Measurements from ENCODE around the gene TNPO2.

TNPO2 gene

DNA sequence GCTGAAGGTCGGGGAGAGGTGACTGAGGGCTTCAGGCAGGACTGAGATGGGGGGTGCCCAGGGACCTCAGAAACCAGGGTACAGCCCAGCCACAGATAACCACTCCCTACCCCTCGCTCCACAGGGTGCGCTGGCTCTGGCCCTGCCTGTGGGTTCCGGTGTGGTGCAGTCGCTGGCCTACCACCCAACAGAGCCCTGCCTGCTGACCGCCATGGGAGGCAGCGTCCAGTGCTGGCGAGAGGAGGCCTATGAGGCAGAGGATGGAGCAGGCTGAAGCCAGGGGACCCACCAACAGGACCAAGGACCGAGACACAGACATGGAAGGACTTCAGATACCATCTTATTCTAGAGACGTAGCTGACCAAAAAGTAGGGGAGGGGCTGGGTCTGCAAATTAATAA is 48.3 kb downstream of the TNPO2 start:
- DNase-seq: no peak

DNA sequence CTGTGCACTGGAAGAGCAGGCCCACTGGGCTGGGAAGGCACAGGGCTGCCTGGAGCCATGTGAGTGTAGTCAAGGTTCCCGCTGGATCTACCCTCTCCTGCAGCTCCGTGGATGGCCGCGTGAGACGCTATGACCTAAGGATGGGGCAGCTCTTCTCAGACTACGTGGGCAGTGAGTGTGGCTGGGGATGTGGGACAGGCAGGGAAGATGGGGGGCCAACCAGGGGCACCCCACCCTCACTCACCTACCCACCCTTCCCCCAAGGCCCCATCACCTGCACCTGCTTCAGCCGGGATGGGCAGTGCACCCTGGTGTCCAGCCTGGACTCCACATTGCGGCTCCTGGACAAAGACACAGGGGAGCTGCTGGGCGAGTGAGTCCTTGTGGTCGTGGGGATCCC is 51.0 kb downstream of the TNPO2 start:
- DNase-seq: no peak

DNA sequence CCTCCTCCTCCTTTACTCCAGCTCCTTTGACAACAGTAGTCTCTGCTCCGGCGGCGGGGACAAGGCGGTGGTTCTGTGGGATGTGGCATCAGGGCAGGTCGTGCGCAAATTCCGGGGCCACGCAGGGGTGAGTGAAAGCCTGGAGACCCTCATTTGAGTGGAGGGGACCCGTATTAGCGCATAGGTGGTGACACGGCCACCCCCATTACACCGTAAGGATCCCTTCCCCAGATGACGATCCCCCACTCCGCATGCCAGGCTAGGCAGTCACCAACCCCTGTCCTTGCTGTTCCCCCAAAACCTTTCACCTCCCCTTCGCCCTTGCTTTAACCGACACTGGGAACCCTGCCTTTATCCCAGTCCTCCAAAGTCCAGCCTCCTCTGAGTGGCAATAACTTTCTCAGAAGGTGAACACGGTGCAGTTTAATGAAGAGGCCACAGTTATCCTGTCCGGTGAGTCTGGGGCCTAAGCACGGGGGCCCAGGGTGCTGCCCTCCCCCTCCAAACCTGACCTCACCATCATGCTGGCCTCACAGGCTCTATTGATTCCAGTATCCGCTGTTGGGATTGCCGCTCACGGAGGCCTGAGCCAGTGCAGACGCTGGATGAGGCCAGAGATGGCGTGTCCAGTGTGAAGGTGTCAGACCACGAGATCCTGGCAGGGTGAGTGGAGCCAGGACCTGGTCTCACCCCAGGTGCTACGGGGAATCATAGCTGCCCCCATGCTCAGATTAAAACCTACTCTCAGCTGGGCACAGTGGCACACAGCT is 53.4 kb downstream of the TNPO2 start:
- no peak for DNase-seq

DNA sequence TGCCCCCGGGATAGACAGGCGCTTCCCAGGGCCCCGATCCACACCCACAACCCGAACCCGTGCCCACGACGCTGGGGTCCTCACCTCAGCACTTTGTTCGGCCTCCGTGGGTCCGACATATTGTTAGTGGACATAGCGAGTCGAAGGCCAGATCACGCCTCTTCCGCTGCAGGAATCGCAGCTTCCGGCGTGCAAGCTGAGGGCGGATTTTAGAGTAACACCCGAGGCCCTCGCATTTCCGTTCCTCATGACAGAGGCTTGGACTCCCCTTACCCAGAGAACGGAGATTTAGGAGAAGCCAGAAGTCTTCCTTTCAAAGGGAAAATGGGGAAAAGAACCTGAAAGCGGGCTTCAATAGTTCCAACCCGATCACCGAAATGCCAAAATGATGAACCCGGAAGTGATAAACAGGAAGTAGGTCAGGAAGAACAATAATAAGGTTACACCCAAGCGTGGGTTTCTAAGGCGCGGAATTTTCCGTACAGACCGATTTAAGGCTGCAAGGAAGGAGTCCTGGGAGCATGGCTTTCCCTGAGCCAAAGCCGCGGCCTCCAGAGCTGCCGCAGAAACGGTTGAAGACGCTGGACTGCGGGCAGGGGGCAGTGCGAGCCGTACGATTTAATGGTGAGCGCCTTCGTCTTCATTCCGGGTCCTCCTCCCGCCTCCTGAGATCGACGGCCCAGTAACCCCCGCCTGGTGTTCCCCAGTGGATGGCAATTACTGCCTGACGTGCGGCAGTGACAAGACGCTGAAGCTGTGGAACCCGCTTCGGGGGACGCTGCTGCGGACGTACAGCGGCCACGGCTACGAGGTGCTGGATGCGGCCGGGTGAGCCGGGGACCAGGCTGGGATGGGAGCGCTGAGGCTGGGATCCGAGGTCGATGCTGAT is 54.2 kb downstream of the TNPO2 start:
- peak; percentile 90 for DNase-seq

DNA sequence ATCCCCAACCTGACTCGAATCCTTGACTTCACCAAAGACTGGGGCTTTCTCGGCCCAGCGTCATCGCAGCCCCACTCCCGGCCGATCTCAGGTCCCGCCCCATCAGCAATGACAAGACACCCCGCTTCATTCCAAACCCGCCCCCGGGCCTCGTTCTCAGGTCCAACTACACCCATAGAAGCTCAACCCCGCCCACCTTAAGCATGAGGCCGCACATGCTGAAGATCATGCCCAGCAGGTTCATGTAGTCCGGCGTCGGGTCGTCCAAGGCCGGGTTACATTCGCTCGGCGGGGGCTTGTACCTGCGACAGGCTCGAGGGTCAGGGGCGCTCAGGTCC is 54.8 kb downstream of the TNPO2 start:
- peak; percentile 72 for DNase-seq

DNA sequence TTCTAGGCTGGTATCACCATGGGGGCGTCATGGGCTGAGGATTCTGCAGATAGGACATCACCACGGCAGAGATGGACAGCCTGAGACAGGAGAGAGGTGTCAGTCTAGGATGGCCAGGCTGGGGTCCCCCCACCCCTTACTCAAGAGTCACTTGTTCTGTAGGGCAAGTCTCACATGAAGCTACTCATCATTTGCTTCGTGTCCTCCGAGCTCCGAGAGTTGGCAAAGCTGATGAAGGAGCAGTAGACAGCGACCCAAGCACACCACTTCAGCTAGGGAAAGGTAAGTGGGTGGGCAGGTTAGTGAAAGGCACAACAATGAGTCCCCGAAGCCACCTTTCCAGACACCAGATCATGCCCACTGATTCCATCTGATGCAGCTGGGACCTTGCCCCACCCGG is 55.4 kb downstream of the TNPO2 start:
- DNase-seq: no peak

DNA sequence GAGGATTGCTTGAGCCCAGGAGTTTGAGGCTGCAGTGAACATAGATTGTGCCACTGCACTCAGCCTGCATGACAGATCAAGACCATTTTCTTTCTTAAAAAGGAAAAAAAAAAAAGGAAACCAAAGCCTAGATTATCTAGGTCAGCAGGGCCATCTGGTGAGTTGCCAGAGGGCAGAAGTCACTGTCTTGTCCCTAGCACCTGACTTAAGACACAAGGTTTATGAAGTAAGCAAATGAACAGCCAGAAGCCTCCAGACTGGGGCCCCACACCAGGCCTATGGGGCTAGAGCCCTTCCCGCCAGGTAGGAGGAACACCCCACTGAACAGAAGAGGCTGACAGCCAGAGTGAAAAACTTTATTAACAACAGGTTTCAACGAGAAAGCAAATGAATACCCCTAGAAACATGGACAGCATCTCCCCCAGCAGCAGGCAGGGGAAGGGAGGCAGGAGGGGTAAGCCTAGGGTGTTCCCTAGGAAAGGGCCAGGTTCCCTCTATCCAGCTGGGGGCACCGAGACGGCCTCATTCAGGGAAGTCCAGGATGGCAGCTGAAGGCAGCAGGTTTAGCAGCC is 55.9 kb downstream of the TNPO2 start:
- DNase-seq: no peak

DNA sequence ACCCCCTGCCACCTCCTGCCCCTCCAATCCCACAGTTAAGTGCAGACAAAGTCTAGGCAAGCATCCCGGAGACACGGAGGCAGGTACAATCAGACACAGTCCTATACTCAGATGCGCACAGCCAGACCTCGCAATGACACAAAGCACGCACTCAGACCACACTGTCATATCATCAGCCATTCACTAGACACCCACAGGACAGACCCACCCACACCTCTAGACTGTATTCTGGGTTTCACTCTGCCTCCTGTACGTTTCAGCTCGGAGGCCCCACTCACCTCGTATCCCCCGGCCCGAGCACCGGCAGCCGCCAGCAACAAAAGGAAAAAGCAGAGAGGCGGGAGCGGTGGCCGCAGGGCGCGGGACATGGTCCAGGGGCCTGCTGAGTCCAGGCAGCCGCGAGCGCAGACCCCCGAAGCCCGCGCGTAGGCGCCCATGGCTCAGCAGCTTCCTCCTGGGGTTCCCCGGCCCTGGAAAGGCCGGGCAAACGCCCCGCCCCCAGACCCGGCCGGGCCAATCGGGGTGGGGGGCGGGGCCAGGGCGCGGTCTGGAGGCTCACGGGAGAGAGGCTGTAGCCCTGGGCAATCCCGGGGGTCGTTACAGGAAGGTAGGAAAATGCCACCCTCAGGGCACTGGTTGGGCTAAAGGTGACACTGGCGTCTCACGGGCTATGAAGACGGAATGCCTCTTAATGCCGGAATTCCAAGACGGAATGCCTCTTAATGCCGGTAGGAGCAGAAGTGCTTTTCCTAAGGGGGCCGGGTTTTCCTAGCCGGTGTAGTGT is 57.3 kb downstream of the TNPO2 start, which contains the start of the genes MAN2B1 and WDR83:
Gene MAN2B1 (minus strand): TSS at position 478 of the 784 bp plus-strand sequence. CDS start 41 bp downstream, at position 437.
Gene WDR83 (plus strand): TSS at position 543 of the 784 bp plus-strand sequence. CDS start 2,984 bp downstream, outside the sequence.
- DNase-seq: peak; percentile 82

DNA sequence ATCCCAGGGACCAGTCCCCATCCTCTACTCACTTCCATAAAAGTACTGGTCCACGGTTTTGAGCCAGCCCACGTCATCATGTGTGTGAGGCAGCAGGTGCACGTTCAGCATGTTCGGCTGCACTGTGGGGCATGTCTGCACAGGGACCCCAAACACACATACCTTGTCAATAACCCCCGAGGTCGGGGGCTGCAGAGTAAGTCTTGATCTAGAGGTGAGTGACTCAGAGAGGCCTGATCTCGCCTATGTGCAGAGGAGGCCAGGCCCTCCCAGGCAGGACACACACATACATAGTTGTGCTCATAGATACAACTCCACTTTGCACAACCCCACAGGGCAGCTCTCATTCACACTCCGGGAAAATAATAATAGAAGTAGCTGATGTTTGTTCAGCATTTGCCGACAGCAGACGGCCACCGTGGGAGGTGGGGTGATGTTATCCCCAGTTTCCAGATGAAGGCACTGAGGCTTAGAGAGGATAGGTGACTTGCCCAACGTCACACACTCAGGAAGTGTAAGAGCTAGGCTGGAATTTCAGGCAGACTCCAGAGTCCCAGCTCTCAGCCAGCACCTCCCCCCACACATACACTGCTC is 58.0 kb downstream of the TNPO2 start:
- DNase-seq: no peak

DNA sequence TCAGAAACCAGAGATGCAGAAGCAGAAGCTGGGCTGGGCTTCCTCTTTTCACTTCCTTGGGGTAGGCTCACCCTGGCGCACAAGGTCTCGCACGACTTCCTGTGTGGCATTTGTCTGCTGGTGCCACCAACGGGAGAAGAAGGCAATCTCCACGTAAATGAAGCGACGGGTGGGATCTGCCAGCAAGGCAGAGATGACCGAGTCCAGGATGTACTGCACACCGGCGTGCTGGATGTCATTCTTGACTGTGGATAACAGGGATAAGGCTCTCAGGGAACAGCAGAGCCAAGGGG is 58.5 kb downstream of the TNPO2 start:
- DNase-seq: no peak

DNA sequence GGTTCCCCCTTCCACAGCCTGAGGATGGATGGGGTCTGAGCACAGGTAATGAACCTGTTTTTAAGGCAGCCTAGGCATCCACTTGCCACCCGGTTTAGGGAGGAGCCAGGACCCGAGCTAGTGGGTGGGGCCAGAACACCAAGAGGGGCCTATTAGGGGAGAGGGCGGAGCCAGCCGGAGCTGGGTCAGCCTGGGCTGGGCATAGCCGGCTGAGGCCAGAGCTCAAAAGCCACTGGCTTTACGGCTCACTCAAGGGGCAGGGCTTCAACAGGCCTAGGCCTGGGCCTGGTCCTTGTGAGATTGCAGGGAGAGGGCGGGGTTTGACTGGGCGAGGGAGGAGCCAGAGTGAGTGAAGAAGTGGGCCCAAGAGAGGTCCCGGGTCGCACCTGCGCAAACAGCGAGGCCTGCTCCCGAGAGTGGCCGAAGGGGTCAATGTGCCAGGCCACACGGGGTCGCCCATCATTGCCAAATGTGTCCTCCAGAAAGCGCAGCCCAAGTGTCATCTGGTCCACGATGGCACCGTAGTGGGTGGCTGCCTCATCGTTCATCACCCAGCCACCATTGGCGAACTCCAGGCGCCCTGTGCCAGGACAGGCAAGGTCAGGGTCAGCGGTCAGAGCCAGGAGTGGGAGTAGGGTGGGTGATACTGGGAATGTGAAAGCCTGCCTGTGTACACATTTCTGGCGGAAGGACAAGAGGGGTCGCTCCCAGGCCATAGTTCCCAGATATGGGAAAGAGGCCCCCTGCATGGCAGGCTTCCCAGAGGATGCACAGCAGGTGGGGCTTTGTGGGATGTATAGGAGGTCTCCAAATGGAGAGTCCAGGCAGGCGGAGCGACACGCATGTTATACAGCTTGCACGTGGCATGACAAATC is 59.1 kb downstream of the TNPO2 start:
- DNase-seq: no peak

DNA sequence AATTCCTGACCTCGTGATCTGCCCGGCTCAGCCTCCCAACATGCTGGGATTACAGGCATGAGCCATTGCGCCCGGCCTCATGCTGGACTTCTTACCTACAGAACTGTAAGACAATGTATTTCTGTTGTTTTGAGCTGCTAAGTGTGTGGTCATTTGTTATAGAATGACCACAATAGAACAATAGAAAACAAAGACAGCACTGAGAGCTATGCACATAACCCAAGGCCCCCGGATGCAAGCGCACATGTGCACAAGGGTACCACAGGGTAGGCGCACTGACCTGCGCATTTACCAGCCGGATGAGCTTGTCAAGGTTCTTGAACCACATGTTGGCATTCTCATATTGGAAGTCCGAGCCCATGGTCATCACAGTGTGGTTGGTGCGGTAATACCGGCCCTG is 62.8 kb downstream of the TNPO2 start:
- DNase-seq: no peak

DNA sequence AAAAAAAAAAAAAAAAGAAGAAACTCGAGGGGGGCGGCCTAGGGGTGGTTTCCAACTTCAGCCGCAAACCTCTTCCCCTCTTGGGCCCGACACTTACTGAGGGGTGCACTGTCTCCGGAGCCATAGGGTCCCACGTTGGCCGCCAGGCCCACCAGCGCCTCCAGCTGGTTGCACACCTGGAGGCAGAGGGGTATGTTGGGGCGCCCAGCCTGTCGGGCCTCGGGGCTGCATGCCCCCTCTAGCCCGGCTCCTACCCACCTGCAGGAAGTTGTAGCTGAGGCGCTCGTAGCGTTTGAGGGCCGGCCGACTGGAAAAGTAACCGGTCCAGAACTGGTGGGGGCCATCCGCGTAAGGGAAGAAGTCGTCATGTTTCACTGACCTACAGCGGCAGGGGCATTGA is 65.8 kb downstream of the TNPO2 start:
- no peak for DNase-seq

DNA sequence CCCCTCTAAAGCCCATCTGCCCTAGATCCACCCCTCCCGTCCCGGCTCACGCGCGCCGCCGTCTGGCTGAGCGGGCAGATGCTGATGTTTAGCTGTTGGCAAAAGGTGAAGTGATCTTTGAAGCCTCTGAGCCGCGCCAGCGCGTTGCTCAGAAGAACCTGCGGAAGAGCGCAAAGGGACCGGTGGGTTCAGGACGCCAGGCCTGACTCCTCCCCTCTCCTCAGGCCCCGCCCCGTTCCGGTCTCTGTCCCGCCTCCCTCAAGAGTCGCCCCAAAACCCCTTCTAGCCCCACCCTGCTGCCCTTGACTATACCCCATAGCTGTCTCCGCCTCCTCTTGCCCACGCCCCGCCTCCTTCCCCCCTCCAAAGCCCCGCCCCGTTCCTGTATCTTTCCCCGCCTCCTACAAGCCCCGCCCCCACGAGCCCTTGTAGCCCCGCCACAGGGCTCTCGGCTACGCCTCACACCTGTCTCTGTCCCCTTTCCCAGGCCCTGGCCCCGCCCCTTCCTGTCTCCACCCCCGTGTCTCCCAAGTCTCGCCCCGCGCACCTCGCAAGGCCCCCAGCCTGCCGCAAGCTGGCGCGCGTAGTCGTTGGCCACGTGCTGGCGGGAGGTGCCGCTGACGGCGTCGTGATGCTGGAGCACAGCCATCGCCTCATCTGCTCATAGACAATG is 66.7 kb downstream of the TNPO2 start:
- no peak for DNase-seq

DNA sequence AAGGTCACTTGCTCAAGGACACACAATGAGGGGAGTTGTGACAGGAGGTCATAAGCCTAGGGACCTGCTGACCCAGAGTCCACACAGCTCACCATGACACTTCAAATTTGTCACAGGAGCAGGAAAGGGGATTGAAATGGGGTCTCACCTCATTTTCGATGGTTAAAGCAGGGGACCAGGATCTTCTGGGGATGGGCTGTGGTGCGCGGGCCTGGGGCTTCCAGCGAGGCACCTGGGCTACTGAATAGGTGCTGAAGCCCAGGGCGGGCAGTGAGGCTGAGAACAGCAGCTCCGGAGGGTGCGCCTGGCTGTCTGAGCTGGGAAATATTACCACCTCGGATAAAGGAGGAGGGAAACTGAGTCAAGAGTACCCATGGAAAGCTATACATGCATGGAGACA is 68.2 kb downstream of the TNPO2 start:
- DNase-seq: no peak

DNA sequence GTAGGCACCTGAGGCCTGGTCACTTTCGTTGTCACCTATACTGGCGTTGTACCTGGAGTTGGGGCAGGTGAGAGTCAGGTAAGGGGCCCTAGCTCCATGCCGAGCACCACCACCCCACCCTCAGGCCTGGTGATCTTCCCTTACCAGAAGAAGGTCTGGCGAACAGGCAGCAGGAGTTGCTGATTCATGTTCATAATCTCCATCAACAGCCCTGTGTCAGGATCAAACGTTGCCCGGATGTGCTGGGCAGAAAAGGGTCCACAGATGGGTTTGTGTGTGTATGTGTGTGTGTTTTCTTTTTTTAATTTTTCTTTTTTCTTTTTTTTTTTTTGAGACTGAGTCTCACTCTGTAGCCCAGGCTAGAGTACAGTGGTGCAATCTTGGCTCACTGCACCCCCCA is 71.5 kb downstream of the TNPO2 start:
- no peak for DNase-seq

DNA sequence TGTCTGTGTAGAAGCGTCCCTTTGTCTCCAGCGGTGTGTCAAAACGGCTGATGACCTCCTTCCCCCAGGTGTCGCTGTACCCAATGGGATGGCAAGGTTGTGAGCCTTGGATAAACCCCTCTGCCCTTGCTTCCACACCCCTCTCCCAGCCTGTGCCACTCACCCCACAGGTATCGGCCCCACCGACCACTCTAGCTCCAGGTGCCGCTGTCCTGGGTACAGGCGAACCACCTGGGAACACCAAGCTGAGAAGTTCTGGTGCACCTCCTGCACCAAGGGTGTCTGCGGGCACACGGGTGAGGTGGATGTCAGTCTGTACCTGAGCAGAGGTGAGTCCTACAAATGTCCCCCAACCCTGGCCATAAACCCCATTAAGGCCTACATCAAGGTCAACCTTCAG is 73.8 kb downstream of the TNPO2 start:
- no peak for DNase-seq
